OCI-LY3 (cell line): ENCODE results near the gene SNX30.

Experiments used
- H2AFZ ChIP-seq: fragments of 200-600, 300-600 bp; shearing (Covaris generic); 2 replicates; pipeline ENCODE4 v1.6.0; 2014; ENCODE audit warnings: antibody characterized with exemption, low read depth, low read length
- H3K27ac ChIP-seq: fragments of 200-600, 300-600 bp; sonication (generic); 2 replicates; pipeline ENCODE4 v1.5.1; 2014; ENCODE audit warnings: mild to moderate bottlenecking, low read length, moderate library complexity, mixed read lengths
- H3K27me3 ChIP-seq: fragments of 200-600, 300-600 bp; sonication (generic); 2 replicates; pipeline ENCODE4 v1.6.1; 2014; ENCODE audit warnings: low read depth, low read length, mixed read lengths
- H3K36me3 ChIP-seq: fragments of 200-600, 300-600 bp; sonication (generic); replicated peaks from 2 replicates; pipeline ENCODE3; 2014; ENCODE audit warnings: low read depth, low read length, mixed read lengths
- H3K4me1 ChIP-seq: fragments of 300-600, 200-600 bp; sonication (generic); 2 replicates; pipeline ENCODE4 v1.6.1; 2014; ENCODE audit warnings: low read length, mixed read lengths
- H3K4me2 ChIP-seq: fragments of 200-600, 300-600 bp; sonication (generic); 2 replicates; pipeline ENCODE4 v1.6.1; 2014; ENCODE audit warnings: low read length, mixed read lengths
- H3K4me3 ChIP-seq: fragments of 300-600, 200-600 bp; sonication (generic); 2 replicates; pipeline ENCODE4 v1.5.1; 2014; ENCODE audit warnings: antibody characterized with exemption, mild to moderate bottlenecking, low read length, moderate library complexity
- H3K79me2 ChIP-seq: fragments of 300-600, 200-600 bp; shearing (Covaris generic); 2 replicates; pipeline ENCODE4 v1.6.1; 2014; ENCODE audit warnings: mild to moderate bottlenecking, low read length, mixed read lengths
- H3K9ac ChIP-seq: fragments of 300-600, 200-600 bp; shearing (Covaris generic); 2 replicates; pipeline ENCODE4 v1.6.0; 2014; ENCODE audit warnings: mild to moderate bottlenecking, low read length, moderate library complexity
- H3K9me3 ChIP-seq: fragments of 200-600, 300-600 bp; shearing (Covaris generic); 2 replicates; pipeline ENCODE4 v1.6.1; 2014; ENCODE audit warnings: low read length, mixed read lengths; ENCODE audit not compliant: insufficient read depth
- H4K20me1 ChIP-seq: fragments of 200-600, 300-600 bp; sonication (generic); 2 replicates; pipeline ENCODE4 v1.6.1; 2016; ENCODE audit warnings: low read length, mixed read lengths; ENCODE audit not compliant: insufficient read depth
- CTCF ChIP-seq: fragments of 200-600, 300-600 bp; sonication (generic); IDR thresholded peaks from 2 replicates; pipeline ENCODE4 v1.5.1; 2014; ENCODE audit warnings: antibody characterized with exemption, low read length, low read depth
- EZH2phosphoT487 ChIP-seq: fragments of 200-600 bp; shearing (Covaris generic); IDR thresholded peaks from 2 replicates; pipeline ENCODE4 v1.6.1; 2018; ENCODE audit warnings: antibody characterized with exemption, mixed run types, low read depth

The SNX30 gene

GRCh38 chr9:112728401-112728800 lies 22.2 kb upstream of the SNX30 start:
- H2AFZ ChIP-seq = no peak overlapping the region
- H3K27ac ChIP-seq = no peak overlapping the region
- no peak overlapping the region for H3K4me2 ChIP-seq
- TF ChIP-seq EZH2phosphoT487 (no peak), CTCF (no peak)
- no peaks in the 10 kb centered on the region for H4K20me1 ChIP-seq
- H3K79me2 ChIP-seq = no peaks in the 10 kb centered on the region
- peaks cover 15% of the 10 kb centered on the region for H3K4me1 ChIP-seq
- H3K9ac ChIP-seq = no peak overlapping the region
- no peaks in the 10 kb centered on the region for H3K27me3 ChIP-seq
- H3K4me3 ChIP-seq = no peak overlapping the region
- H3K36me3 ChIP-seq = no peaks in the 10 kb centered on the region
- no peaks in the 10 kb centered on the region for H3K9me3 ChIP-seq

- Histone ChIP-seq H4K20me1 (no peaks in the 10 kb centered on the region), H3K79me2 (no peaks in the 10 kb centered on the region), H3K36me3 (no peaks in the 10 kb centered on the region), H3K9ac (no peak overlapping the region), H3K4me2 (no peak overlapping the region), H3K4me1 (peaks cover 3% of the 10 kb centered on the region), H3K27ac (no peak overlapping the region), H2AFZ (no peak overlapping the region), H3K9me3 (no peaks in the 10 kb centered on the region), H3K4me3 (no peak overlapping the region), H3K27me3 (no peaks in the 10 kb centered on the region)
- TF ChIP-seq CTCF (no peak), EZH2phosphoT487 (no peak)
Observed at GRCh38 chr9:112731971-112732370, 18.6 kb upstream of the SNX30 start.

- no peaks in the 10 kb centered on the region for H3K79me2 ChIP-seq
- no peaks in the 10 kb centered on the region for H3K4me1 ChIP-seq
- TF ChIP-seq CTCF (no peak), EZH2phosphoT487 (no peak)
- H3K9ac ChIP-seq = no peak overlapping the region
- H3K9me3 ChIP-seq = no peaks in the 10 kb centered on the region
- no peaks in the 10 kb centered on the region for H4K20me1 ChIP-seq
- no peaks in the 10 kb centered on the region for H3K36me3 ChIP-seq
- no peak overlapping the region for H2AFZ ChIP-seq
- H3K27ac ChIP-seq = no peak overlapping the region
- no peaks in the 10 kb centered on the region for H3K27me3 ChIP-seq
- no peak overlapping the region for H3K4me3 ChIP-seq
- H3K4me2 ChIP-seq = no peak overlapping the region
Observed at GRCh38 chr9:112734892-112735291, 15.7 kb upstream of the SNX30 start.

GRCh38 chr9:112743216-112743836 lies 7.2 kb upstream of the SNX30 start:
- H2AFZ ChIP-seq = no peak overlapping the region
- no peak overlapping the region for H3K4me3 ChIP-seq
- H3K4me2 ChIP-seq = no peak overlapping the region
- H3K79me2 ChIP-seq = no peaks in the 10 kb centered on the region
- no peak overlapping the region for H3K27ac ChIP-seq
- H3K27me3 ChIP-seq = no peaks in the 10 kb centered on the region
- TF ChIP-seq CTCF = no peak; the same call in 1 of the 2 replicates
- no peaks in the 10 kb centered on the region for H3K36me3 ChIP-seq
- H4K20me1 ChIP-seq = no peaks in the 10 kb centered on the region
- H3K9me3 ChIP-seq = no peaks in the 10 kb centered on the region
- H3K4me1 ChIP-seq = peaks cover 5% of the 10 kb centered on the region
- no peak overlapping the region for H3K9ac ChIP-seq
